GM12801 (cell line): ENCODE data around the gene CFAP100.

Source experiments
- TF ChIP-seq, protein P1 (sequence below): IDR thresholded peaks from one replicate; pipeline ENCODE4 v1.5.1; 2011; ENCODE audit warnings: control low read depth; ENCODE audit not compliant: insufficient read length; ENCODE audit errors: extremely low read depth

The CFAP100 gene

DNA sequence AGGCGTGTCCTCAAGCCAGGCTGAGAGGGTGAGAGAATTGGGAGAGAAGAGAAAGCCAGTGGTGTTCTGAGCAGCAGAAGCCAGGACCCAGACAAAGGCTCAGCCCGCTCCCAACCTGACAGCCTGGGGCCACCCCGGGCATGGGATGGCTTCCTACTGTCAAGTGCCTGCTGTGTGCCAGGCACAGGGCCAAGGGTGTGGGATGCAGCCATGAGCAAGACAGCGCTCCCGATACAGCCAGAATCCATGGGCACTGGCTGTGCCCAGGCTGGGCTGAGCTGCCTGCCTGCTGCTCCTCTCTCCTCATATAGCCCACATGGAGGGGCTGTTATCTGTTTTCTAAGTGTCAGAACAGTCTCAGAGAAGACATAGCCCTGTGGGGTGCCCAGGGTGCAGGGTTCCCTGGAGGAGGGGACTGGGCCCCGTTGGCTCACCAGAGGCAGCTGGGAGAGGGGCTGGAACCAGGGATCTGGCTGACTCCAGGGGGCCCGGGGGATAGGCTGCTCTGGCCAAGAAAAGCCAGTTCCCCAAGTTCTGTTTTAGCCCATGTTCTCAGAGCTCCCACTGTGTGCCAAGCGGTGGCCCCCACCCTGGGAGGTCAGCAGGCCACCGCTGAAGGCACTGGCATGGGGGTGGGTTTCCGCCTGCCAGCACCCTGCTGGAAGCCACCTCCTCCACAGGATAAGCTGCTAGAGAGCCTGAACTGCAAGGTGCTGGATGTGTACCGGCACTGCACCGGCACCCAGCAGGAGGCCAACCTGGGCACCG is 39.0 kb downstream of the CFAP100 start:
- TF ChIP-seq, protein P1, sequence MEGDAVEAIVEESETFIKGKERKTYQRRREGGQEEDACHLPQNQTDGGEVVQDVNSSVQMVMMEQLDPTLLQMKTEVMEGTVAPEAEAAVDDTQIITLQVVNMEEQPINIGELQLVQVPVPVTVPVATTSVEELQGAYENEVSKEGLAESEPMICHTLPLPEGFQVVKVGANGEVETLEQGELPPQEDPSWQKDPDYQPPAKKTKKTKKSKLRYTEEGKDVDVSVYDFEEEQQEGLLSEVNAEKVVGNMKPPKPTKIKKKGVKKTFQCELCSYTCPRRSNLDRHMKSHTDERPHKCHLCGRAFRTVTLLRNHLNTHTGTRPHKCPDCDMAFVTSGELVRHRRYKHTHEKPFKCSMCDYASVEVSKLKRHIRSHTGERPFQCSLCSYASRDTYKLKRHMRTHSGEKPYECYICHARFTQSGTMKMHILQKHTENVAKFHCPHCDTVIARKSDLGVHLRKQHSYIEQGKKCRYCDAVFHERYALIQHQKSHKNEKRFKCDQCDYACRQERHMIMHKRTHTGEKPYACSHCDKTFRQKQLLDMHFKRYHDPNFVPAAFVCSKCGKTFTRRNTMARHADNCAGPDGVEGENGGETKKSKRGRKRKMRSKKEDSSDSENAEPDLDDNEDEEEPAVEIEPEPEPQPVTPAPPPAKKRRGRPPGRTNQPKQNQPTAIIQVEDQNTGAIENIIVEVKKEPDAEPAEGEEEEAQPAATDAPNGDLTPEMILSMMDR = no peak

DNA sequence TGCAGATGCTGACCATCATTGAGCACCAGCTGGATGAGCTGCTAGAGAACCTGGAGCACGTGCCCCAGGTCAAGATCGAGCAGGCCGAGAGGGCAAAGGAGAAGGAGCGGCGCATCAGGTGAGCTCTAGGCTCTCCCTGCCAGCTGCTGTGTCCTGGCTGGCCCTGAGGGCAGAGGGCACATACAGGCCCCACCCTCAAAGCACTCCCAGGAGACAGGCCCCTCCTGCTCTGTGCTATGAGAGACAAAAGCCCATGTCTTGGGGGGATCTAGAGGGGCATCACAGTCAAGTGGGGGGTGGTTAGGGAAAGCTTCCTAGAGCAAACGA is 39.5 kb downstream of the CFAP100 start:
- TF ChIP-seq, protein P1 = no peak

DNA sequence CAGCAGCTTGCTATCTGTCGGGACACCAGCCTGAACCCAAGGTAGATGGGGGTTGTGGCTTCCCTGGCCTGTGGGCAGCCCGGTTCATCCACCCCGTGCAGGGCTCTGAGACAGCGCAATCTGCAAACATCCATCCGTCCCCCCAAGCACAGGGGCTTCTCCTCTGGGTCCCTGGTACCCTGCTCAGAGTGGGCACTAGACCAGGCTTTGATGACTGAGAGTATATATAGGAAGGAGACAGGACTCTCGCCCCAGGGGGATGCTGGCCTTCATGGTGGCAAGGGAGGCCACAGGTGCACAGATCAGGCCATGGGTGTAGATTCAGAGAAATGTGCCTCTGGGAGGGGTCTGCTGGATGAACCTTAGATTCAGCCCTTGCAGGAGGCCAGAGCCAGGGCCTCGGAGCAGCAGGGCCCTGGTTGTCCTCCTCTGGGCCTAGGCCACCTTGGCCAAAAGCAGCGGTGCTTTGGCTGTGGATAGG is 40.3 kb downstream of the CFAP100 start:
- TF ChIP-seq, protein P1 = no peak

DNA sequence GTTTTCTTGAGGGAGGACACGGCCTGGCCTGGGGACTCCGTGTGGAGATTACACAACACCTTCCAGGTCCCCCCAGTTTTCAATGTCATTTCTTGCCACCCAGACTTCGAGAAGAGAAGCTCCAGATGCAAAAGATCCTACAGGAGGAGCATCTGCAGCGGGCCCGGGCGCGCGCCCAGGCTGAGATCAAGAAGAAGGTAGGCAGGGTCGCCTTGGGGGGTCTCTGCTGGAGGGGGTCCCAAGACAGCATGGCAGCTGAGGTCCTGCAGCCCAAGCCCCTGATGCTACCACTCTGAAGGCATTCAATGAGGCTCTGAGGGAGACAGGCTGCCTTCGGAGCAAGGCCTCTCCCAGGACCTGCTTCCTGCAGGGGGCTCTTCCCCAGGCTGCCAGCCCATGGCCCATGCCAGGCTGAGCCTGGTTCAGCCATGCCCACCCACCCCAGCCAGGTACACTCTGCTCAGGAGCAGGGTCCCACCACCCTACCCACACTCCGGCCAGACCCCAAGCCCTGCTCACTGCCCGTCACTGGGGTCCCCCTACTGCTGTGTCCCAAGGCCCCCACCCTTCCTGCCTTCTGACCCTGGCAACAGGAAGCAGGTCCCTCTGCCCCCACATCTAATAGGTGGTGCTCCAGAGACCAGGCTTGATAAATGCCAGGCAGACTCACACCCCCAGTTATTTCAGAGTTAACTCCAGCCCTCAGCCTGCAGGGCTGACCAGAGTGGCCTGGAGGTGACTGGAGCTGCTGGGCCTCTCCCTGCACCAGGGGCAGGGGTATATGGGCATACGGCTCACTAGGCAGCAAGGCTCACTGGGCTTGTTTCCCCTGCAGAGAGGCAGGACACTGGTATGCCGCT is 41.0 kb downstream of the CFAP100 start:
- TF ChIP-seq, protein P1 = no peak

DNA sequence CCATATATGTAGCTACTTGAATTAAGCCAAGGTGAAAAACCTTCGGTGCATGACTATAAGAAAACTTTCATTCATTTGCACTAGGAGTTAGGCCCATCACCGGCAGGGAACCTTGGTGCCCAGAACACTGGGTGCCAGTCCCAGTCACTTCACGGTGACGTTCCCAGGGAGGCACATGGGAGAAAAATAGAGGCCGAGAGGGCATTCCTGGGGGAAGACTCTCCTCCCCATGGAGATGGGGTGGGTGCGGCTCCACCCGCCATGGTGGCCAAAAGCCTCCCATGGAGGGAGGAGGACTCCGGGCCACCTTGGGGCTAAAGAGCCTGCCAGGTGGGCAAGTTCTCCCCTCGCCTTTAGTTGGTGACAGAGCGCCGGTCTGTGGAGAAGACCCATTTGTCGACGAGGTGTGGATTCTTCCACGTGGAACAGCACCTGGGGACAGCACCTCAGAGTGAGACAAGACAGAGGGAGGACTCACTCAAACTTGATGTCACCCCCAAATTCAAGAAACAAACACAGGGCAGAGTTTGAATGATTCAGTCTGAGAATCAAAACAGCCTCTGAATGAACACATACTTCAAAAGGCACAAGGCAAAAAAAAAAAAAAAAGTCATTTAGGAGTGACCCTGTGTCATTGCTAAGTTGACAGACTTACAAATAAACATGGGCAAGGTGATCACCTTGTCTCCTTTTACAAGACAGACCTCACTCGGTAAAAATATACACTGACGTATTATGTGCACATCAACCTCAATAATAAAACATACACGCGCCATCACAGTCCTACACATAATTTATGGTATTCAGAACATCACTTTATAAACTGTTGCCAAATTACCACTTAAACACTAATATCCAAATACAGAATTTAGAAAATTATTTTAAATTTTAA is 42.4 kb downstream of the CFAP100 start:
- TF ChIP-seq, protein P1 = no peak

DNA sequence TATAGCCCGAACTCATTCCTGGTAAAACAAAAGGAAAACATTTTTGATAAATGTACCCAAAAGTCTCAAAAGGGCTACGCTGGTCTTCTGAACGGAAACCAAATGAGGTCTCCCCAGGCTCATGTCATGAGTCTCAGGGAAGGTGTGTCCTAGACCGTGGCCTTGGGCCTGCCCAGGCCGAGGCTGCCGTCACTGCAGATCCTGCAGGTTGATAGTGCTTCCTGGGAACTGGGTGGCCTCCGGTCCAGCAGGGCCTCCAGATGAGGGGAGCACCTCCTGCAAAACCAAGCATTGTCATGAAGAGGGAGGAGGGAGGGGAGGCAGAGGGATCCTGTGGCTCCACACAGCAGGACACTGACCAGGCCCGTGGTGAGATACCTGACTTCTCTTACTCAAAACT is 43.5 kb downstream of the CFAP100 start:
- TF ChIP-seq, protein P1 = no peak

DNA sequence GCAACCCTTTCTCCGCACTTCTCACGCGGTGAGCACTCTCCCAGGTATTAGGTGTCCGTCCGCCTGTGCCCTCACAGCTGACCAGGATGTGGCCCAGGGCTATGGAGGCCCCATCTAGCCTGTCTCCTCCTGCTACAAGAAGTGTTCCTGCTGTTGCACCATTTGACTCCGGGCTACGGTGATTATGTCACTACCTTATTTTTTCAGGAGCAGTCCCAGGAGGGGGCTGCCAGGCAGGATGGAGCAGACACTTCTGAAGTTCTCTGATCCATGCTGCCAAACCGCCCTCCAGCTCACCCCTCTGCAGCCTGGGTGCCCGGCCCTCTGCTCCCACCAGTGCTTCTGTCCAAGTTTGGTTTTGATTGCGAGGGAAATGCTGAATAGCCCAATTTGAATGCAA is 44.0 kb downstream of the CFAP100 start:
- TF ChIP-seq, protein P1 = no peak
